Ascending aorta (tissue), 2 donors: ENCODE results near the gene FLT3. TPM values are rescaled to one million over a fixed set of nuclear protein-coding genes. Genes with fewer than 3 reads are reported as not detected.
"Not testable (repeated sequence)": the region's sequence is repeated elsewhere in the genome, so short reads cannot be mapped to it uniquely, and the experiment has no call there.

ENCODE experiments used
- DNase-seq, 2 donors: peaks; one replicate each; pipeline ENCODE4 v3.0.0-alpha.2; 2019; ENCODE audit warnings: low spot score in 2 of 2
- H3K27ac ChIP-seq, 2 donors: fragments of 200-600 bp; sonication (generic); one replicate each; pipeline ENCODE4 v1.5.1; 2016 to 2017; ENCODE audit warnings: mild to moderate bottlenecking in 1 of 2
- H3K27me3 ChIP-seq: fragments of 200-600 bp; sonication (generic); one replicate; pipeline ENCODE4 v1.5.1; 2017
- H3K36me3 ChIP-seq, 2 donors: fragments of 200-600 bp; sonication (generic); one replicate each; pipeline ENCODE4 v1.5.1; 2016
- H3K4me1 ChIP-seq, 2 donors: fragments of 200-600 bp; sonication (generic); one replicate each; pipeline ENCODE4 v1.5.1; 2016 to 2017; ENCODE audit warnings: mild to moderate bottlenecking in 1 of 2
- H3K4me3 ChIP-seq, 2 donors: fragments of 200-600 bp; sonication (generic); one replicate each; pipeline ENCODE4 v1.5.1; 2016 to 2017; ENCODE audit warnings: mild to moderate bottlenecking in 1 of 2
- H3K9me3 ChIP-seq, 2 donors: fragments of 200-600 bp; sonication (generic); one replicate each; pipeline ENCODE4 v1.5.1; 2016
- intact Hi-C: fragments of 100-400 bp; cut with DNase I; formaldehyde crosslinking; loops from one replicate; pipeline ENCODE4 v1.15.1; 2023
- total RNA-seq: library from RNA; depleted of rRNA; stranded (reverse); fragments of >200 nt; gene quantifications from one replicate; pipeline ENCODE4 v1.1.0, GENCODE V29; 2016
- TF ChIP-seq, protein P1 (sequence below), 3 experiments: fragments of 200-600 bp in 2 of 3; fragments of 450-650 bp in 1 of 3; sonication (generic) in 2 of 3; IDR thresholded peaks; one replicate each; pipeline ENCODE4 v1.5.1; 2016 to 2019; ENCODE audit warnings: antibody characterized with exemption in 3 of 3, mild to moderate bottlenecking in 1 of 3, moderate library complexity in 1 of 3

FLT3 gene
- total RNA-seq, 1 donor from 2014 or later, result not detected

DNA sequence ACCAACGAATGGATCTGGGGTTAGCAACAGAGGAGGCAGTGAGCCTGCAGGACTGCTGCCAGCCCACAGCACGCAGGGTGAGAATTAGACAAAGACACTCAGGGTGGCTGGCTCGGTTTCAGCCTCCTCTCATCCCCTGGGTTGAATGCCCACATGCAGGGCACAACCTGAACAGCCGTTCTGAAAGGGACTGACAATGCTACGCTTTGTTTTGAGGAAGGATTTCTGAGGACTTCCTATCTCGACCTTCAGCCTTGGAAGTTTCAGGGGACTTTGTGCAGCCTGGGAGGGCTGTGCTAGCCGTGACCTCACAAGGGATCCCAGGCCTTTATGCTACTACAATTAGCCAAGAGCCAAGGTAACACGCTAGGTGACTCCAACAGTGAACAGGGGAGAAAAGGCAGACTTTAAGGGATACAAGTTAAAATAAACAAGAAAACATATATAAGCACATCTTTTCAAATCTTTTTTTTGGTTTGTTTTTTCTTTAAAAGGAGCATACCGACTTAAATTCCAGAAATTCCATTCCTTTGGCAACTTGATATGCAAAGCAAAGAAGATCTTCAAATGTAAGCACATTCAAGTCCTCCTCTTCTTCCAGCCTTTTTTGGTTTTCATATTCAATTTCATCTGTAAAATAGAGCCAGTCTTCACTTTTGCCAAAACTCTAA is 77.4 kb downstream of the FLT3 start:
- Histone ChIP-seq H3K9me3 (no peaks in the 10 kb centered on the region), H3K27ac (no peak overlapping the region), H3K36me3 (no peaks in the 10 kb centered on the region), H3K27me3 (no peaks in the 10 kb centered on the region), H3K4me3 (no peak overlapping the region), H3K4me1 (no peaks in the 10 kb centered on the region)
- intact Hi-C loops, result no loop called here
- TF ChIP-seq, protein P1, sequence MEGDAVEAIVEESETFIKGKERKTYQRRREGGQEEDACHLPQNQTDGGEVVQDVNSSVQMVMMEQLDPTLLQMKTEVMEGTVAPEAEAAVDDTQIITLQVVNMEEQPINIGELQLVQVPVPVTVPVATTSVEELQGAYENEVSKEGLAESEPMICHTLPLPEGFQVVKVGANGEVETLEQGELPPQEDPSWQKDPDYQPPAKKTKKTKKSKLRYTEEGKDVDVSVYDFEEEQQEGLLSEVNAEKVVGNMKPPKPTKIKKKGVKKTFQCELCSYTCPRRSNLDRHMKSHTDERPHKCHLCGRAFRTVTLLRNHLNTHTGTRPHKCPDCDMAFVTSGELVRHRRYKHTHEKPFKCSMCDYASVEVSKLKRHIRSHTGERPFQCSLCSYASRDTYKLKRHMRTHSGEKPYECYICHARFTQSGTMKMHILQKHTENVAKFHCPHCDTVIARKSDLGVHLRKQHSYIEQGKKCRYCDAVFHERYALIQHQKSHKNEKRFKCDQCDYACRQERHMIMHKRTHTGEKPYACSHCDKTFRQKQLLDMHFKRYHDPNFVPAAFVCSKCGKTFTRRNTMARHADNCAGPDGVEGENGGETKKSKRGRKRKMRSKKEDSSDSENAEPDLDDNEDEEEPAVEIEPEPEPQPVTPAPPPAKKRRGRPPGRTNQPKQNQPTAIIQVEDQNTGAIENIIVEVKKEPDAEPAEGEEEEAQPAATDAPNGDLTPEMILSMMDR (IDR thresholded peaks at IDR 0.05), result no peak
- DNase-seq, result no peak

DNA sequence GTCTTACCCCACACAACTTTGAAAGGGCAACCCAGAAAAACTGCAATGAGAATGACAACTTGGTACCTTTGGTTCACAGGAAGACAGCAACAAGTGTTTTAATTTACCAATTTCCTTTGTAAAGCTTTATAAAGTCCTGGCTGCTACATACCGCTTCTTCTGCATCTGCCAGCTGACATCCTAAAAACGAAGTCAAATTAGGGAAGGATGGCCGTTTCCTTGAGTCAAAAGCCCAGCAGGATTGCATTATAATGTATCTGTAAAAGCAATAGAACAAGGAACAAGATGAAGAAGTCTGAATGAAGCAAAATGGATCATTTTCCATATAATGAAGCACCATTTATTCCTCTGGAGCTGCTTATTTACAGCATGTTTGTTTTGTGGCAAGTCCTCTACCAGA is 86.1 kb downstream of the FLT3 start:
- DNase-seq, result no peak
- no peaks in the 10 kb centered on the region for H3K36me3 ChIP-seq
- H3K27ac ChIP-seq, result no peak overlapping the region
- no peaks in the 10 kb centered on the region for H3K27me3 ChIP-seq
- intact Hi-C loops, result no loop called here
- no peaks in the 10 kb centered on the region for H3K9me3 ChIP-seq
- no peaks in the 10 kb centered on the region for H3K4me1 ChIP-seq
- TF ChIP-seq, protein P1 (IDR thresholded peaks at IDR 0.05), result no peak
- H3K4me3 ChIP-seq, result no peak overlapping the region

- intact Hi-C loops, result no loop called here
- H3K4me3 ChIP-seq, result no peak overlapping the region
Observed at GRCh38 chr13:28013482-28013881, 86.9 kb downstream of the FLT3 start.

DNA sequence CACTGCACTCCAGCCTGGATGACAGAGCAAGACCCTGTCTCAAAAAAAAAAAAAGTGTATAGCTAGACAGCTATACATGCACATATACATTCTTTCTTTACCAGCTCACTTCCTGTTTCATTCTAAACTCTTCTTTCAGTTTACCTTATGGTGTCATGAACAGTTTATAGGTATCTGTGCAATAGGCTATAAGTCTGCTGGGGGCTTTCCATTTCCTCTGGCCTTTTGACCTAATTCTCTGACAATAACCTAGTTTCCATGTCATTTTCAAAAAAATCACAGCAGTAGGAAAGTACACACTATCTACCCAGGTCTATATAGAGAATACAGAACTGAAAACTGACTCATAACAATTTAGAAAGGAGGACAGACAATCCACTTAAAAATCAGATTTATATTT is 87.5 kb downstream of the FLT3 start:
- Histone ChIP-seq H3K36me3 (no peaks in the 10 kb centered on the region), H3K4me1 (no peaks in the 10 kb centered on the region), H3K4me3 (no peak overlapping the region), H3K9me3 (no peaks in the 10 kb centered on the region), H3K27ac (no peak overlapping the region), H3K27me3 (no peaks in the 10 kb centered on the region)
- intact Hi-C loops, result no loop called here
- TF ChIP-seq, protein P1 (IDR thresholded peaks at IDR 0.05), result no peak
- DNase-seq, result no peak

More at GRCh38 chr13:28013482-28013881, 86.9 kb downstream of the FLT3 start:
- Histone ChIP-seq H3K36me3 (no peaks in the 10 kb centered on the region), H3K27me3 (no peaks in the 10 kb centered on the region), H3K9me3 (no peaks in the 10 kb centered on the region), H3K27ac (no peak overlapping the region), H3K4me1 (no peaks in the 10 kb centered on the region)
- no peak for DNase-seq
- TF ChIP-seq, protein P1 (IDR thresholded peaks at IDR 0.05), result no peak

- Histone ChIP-seq H3K36me3 (no peaks in the 10 kb centered on the region), H3K27me3 (no peaks in the 10 kb centered on the region), H3K4me1 (no peaks in the 10 kb centered on the region), H3K4me3 (no peak overlapping the region), H3K9me3 (no peaks in the 10 kb centered on the region), H3K27ac (no peak overlapping the region)
- DNase-seq, result no peak
- intact Hi-C loops, result no loop called here
- TF ChIP-seq, protein P1 (IDR thresholded peaks at IDR 0.05), result no peak
Observed at GRCh38 chr13:28012383-28012782, 88.0 kb downstream of the FLT3 start.

DNA sequence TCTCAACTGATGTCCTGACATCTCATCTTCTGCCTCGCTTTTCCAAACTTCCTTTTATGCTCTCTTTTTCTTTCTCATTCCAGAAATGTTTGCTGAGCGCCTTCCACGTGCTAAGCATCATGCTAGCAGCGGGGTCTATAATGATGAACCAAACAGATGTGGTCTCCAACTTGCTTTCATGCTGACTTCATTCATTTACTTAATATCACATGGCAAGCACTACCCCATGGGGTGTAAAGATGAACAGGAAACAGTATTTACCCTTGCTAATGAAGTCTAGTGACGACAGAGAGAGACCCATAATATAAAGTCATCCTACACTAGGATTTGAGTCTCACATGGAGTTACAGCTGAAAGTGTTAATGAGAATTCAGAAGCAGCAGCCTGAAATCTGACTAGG is 90.3 kb downstream of the FLT3 start:
- no peaks in the 10 kb centered on the region for H3K36me3 ChIP-seq
- H3K27ac ChIP-seq, result no peak overlapping the region
- no peak for DNase-seq
- H3K4me3 ChIP-seq, result no peak overlapping the region
- H3K27me3 ChIP-seq, result no peaks in the 10 kb centered on the region
- intact Hi-C loops, result no loop called here
- TF ChIP-seq, protein P1 (IDR thresholded peaks at IDR 0.05), result no peak
- no peaks in the 10 kb centered on the region for H3K9me3 ChIP-seq
- no peaks in the 10 kb centered on the region for H3K4me1 ChIP-seq

DNA sequence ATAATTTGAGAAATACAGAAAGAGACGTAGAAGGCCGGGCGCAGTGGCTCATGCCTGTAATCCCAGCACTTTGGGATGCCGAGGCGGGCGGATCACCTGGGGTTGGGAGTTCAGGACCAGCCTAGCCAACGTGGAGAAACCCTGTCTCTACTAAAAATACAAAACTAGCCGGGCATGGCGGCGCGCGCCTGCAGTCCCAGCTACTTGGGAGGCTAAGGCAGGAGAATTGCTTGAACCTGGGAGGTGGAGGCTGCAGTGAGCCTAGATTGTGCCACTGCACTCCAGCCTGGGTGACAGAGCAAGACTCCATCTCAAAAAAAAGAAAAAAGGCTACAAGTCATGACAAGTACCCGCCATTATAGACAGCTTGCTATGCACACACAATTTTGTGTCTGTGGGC is 95.4 kb downstream of the FLT3 start:
- H3K36me3 ChIP-seq, H3K9me3 ChIP-seq, H3K27ac ChIP-seq, intact Hi-C loops, H3K4me3 ChIP-seq, H3K4me1 ChIP-seq, H3K27me3 ChIP-seq, DNase-seq: not testable (repeated sequence)
